ENCODE results near the gene ENKUR.
"Not testable (repeated sequence)": the region's sequence is repeated elsewhere in the genome, so short reads cannot be mapped to it uniquely, and the experiment has no call there.

Gene ENKUR

GRCh38 chr10:24968951-24969350 lies 47.0 kb downstream of the ENKUR start:
- not testable (repeated sequence) for DNase-seq

- no peak for DNase-seq
These were observed 47.6 kb downstream of the ENKUR start for GRCh38 chr10:24968349-24968748.

DNA sequence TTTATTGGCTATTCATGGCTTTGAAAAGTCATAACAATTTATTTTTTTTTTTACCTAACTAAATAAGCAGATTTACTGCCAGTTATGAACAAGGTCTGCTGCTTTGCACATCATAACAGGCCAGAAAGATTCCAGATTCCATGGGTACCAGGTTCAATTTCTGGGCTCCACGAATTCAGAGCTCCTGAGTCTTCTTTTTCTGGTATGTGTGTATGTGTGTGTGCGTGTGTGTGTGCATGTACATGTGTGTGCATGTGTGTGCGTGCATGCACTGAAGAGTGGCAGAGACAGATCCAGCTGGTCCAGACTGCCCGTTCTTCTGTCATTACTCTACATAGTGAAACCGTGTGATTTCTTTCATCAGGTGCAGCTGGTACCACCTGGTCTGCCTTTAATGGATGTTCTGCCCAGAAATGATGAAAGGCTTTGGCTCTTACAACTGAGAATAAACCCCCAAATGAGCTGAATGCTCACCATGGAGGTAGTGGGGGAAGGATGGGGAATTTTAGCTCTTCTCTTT lies 48.9 kb downstream of the ENKUR start:
- no peak for DNase-seq

DNA sequence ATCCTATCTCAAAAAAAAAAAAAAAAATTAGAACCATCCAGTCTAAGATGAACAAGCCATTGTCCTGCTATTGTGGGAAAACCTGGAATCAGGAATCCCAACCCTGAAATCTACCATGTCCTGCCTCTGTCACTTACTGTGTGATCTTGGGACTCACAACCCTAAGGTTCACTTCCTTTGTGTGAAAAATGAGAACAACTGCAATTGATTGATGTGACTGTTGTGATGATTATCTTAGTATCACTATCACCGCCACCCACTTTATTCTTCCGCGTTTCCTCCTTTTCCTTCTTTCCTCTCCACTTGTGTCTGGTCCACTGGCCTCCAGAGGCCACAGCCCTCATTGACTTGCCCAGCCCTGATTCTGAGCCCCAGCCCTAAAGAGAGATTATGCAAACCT lies 50.9 kb downstream of the ENKUR start:
- no peak for DNase-seq

GRCh38 chr10:24963521-24964041 lies 52.4 kb downstream of the ENKUR start:
- no peak for DNase-seq

GRCh38 chr10:24962995-24963394 lies 53.0 kb downstream of the ENKUR start:
- no peak for DNase-seq

DNA sequence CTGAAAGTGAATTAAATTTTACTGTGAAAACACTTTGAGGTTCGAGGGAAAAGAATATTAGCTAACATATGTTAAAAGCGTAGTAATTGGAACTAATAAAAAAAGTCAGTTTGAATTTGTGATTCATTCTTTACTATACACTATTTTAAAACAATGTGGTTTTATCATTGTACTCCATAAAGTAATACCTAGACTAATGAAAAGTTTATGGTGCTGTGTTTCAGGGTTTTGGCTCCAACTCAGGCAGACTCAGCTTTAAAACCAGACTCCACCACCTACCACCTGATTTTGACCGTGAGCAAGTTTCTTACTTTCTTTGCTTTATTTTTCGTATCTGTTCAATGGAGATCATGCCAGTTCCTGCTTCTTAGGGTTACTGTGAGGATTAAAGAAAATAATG lies 54.4 kb downstream of the ENKUR start:
- DNase-seq, result no peak

- no peak for DNase-seq
These were observed 56.6 kb downstream of the ENKUR start for GRCh38 chr10:24959382-24959730.

DNA sequence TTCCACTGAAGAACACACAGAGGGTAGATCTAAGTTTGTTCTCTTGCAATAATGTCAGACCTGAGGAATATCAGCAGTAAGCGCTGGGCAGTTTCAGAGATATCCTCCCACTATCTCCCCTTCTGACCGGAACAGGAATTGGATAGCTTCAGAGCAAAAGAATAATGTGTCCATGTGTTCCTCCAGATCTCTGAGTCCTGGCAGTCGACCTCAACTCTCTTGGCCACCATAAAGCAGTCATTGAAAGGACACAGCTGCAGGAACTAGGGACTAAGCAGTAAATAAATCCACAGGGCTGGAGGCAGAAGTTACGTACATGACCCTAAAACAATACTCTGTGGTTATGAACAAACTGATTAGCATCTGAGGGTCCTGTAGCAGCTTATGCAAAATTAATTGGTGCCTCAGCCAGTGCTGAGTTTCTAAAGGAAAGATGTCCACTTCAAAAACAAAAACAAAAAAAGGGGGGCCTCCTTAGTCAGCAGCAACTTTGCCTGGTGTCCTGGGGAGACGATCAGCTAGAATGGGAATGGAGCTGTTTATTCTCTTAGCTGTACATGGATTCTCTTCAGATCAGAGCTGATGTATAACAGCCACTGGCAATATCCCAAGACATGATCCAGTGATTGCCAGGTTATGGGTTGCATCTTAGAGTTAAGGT lies 57.1 kb downstream of the ENKUR start:
- no peak for DNase-seq

DNA sequence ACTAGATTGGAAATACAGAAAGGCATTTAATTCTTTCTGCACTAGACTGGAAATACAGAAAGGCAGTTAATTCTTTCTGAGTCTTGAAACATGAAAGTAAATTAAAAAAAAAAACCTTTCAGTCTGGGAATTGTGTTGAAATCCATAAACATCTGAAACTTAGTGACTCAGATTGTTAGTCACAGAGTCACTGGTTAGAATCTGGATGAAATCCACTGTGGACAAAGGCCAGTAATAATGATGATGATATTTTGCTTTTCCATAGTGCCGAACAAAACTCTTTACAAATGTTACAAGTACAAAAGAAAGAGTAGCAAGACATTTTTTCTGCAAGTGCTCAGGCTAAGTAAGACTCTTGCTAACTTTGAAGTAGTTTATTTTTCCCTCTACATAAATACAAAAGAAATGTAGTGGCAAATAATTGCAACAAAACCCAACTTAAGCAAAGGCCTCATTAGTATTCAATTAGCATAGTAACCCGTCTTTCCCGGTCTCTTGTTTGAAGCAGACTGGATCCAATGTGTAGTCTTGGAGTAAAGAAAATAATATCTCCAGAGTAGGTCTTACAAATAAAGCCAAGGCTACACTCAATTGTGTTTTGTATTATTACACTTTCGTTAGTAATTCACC lies 57.8 kb downstream of the ENKUR start:
- DNase-seq, result no peak

- DNase-seq, result not testable (repeated sequence)
These were observed 58.3 kb downstream of the ENKUR start for GRCh38 chr10:24957624-24958051.

DNA sequence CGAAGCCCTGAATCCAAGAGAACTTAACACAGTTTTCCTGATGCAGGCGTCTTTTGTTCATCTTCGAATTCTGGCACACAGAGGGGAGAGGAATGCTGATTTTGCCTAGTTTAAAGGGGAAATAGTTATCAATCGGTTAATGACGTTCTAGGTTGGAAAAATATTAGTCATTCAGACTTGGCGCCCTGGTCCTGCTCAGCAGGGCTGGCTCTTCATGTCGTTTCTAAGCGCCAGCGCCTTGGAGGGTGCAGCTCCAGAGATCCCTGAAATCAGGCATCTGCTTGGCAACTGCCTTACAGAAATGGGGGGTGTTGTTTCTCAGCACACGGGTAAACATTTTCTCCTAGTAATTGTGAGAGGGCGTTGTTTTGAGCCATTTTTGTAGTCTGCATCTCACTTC lies 62.3 kb downstream of the ENKUR start:
- no peak for DNase-seq

GRCh38 chr10:24952707-24953645 lies 63.0 kb downstream of the ENKUR start:
- no peak for DNase-seq

DNA sequence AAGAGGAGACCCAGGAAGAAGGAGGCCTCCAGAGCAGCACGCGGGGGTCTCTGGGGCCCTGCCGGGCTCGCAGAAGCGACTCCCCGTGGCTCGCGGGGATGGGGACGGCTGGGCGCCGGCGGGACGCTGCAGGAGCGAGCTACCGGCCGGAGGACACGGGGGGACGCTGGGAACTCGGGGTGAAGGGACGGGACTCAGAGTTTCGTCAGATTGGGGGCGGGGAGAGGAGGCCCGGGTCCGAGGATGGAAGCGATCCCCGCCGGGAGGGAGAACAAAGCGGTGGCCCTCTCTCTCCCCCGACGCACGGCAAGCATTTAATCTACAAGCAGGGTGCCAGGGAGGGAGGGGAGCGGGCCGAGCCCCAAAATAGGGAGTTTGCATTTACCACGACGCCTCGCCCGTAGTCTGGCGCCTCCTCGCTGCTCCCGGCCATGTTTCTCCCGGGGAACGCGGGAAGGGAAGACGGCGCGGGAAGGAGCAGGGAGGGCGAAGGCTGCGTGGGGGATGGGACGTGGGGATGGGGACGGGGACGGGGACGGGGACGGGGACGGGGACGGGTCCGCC lies 63.7 kb downstream of the ENKUR start, which contains the start of gene PRTFDC1:
TSS of gene PRTFDC1 (minus strand) at position 464 of the 564 bp plus-strand sequence. CDS start at position 433, 31 bp downstream.
- DNase-seq, result no peak

GRCh38 chr10:24951201-24952142 lies 64.5 kb downstream of the ENKUR start:
- no peak for DNase-seq

DNA sequence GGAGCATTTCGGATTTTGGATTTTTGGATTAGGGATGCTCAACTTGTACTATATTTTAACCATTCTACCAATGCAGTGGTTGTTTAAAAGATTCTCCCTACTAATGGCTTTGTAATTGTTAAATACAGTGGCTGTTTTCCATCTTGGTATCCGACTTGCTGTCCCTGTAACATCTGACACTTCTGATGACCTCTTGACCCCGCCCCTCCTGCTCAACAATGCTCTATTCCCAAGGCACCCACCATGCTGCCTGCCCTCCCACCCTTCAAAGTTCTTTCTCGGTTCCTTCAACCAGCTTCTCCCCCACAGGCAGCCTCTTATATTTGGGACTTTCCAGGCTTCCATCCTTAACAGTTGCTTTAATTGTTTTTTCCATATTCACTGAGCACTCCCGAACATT lies 65.5 kb downstream of the ENKUR start:
- DNase-seq, result no peak

DNA sequence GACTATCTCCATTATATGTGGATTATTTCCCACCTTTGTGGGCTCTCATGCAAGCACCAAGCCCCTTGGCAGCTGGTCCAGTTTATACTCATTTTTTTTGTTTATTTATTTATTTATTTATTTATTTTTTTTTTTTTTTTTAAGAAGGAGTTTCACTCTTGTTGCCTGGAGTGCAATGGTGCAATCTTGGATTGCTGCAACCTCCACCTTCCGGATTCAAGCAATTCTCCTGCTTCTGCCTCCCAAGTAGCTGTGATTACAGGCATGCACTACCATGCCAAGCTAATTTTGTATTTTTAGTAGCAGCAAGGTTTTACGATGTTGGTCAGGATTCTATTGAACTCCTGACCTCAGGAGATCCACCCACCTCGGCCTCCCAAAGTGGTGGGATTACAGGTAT lies 66.3 kb downstream of the ENKUR start:
- DNase-seq, result no peak

DNA sequence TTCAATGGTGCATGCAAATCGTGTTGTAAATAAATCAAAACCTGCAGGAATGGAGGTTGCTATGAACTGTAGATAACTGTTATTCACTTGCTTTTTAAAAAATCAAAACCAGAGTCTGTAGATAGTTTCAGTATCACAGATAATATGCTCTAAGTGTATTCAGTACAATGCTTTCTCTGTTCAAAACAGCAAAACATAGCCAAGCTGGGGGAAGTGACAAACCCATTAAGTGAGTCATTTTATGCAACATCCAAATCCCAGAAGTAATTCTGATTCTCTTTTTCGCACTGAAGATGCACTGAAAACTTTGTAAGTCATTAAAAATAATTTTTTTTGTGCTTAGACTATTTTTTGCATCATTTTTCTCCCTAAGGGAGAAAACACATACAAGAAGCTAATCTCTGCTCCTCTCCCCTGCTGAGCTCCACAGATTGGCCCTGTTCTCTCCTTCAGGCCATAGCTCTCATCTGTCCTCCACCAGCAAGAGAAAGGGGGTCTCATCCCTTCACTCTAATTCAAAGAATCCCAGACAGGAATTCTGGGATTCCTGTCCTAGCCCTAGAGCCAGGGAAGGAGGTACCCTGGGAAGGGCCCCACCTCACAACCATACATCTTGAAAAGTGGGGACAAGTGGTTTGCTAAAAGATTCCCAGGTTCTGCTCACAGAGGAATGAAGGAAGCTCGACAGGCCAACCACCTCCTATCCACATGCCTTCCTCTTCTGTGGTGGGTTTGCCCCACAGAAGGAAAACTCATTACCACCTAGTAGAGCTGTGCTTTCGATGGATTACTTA lies 68.5 kb downstream of the ENKUR start:
- no peak for DNase-seq

- no peak for DNase-seq
These were observed 71.3 kb downstream of the ENKUR start for GRCh38 chr10:24944512-24945255.

- DNase-seq, result no peak
These were observed 77.4 kb downstream of the ENKUR start for GRCh38 chr10:24938525-24938924.

Measured in NCI-H2029 (cell line).